ENCODE measurements around the gene YARS2.

DNA sequence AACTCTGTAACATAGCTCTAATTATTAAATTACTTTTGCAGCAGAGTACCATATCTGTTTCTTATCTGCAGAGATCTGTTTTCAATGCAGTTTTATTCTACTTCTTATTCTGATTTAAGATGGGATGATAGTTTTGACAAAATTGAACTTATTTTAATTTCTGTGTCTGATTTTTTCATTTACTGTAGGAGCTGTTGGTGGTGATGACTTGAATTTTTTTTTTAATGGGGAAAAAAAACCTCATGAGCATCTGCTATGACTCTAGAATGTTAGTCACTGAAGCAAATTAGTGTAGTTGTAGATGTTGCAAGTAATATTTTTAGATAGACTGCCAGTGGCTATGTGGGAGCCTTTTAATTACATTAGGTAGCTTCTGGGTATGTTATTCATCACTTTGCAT lies 53.2 kb downstream of the YARS2 start:
- TF ChIP-seq, protein P1, sequence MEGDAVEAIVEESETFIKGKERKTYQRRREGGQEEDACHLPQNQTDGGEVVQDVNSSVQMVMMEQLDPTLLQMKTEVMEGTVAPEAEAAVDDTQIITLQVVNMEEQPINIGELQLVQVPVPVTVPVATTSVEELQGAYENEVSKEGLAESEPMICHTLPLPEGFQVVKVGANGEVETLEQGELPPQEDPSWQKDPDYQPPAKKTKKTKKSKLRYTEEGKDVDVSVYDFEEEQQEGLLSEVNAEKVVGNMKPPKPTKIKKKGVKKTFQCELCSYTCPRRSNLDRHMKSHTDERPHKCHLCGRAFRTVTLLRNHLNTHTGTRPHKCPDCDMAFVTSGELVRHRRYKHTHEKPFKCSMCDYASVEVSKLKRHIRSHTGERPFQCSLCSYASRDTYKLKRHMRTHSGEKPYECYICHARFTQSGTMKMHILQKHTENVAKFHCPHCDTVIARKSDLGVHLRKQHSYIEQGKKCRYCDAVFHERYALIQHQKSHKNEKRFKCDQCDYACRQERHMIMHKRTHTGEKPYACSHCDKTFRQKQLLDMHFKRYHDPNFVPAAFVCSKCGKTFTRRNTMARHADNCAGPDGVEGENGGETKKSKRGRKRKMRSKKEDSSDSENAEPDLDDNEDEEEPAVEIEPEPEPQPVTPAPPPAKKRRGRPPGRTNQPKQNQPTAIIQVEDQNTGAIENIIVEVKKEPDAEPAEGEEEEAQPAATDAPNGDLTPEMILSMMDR (conservative IDR thresholded peaks at IDR 0.05; ENCODE audit: low read depth in 2 of 2): no peak
- TF ChIP-seq JUNB (IDR thresholded peaks at IDR 0.05; ENCODE audit: unreplicated experiment) (no peak), EZH2 (IDR thresholded peaks at IDR 0.05; ENCODE audit: low read depth, unreplicated experiment) (no peak), EZH2phosphoT487 (IDR thresholded peaks at IDR 0.05; ENCODE audit: unreplicated experiment) (no peak), POLR2AphosphoS5 (IDR thresholded peaks at IDR 0.05; ENCODE audit: low read depth) (no peak), STAT1 (IDR thresholded peaks at IDR 0.05; ENCODE audit: unreplicated experiment) (no peak), NANOG (IDR thresholded peaks at IDR 0.05; ENCODE audit: borderline replicate concordance) (no peak), CREB1 (CRISPR knock-in tag; IDR thresholded peaks at IDR 0.05; ENCODE audit: low read depth) (no peak), ZNF331 (CRISPR knock-in tag; IDR thresholded peaks at IDR 0.05; ENCODE audit: low read depth) (no peak), ZNF114 (CRISPR knock-in tag; IDR thresholded peaks at IDR 0.05) (no peak)
- TF ChIP-seq, protein P2, sequence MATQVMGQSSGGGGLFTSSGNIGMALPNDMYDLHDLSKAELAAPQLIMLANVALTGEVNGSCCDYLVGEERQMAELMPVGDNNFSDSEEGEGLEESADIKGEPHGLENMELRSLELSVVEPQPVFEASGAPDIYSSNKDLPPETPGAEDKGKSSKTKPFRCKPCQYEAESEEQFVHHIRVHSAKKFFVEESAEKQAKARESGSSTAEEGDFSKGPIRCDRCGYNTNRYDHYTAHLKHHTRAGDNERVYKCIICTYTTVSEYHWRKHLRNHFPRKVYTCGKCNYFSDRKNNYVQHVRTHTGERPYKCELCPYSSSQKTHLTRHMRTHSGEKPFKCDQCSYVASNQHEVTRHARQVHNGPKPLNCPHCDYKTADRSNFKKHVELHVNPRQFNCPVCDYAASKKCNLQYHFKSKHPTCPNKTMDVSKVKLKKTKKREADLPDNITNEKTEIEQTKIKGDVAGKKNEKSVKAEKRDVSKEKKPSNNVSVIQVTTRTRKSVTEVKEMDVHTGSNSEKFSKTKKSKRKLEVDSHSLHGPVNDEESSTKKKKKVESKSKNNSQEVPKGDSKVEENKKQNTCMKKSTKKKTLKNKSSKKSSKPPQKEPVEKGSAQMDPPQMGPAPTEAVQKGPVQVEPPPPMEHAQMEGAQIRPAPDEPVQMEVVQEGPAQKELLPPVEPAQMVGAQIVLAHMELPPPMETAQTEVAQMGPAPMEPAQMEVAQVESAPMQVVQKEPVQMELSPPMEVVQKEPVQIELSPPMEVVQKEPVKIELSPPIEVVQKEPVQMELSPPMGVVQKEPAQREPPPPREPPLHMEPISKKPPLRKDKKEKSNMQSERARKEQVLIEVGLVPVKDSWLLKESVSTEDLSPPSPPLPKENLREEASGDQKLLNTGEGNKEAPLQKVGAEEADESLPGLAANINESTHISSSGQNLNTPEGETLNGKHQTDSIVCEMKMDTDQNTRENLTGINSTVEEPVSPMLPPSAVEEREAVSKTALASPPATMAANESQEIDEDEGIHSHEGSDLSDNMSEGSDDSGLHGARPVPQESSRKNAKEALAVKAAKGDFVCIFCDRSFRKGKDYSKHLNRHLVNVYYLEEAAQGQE (IDR thresholded peaks at IDR 0.05; ENCODE audit: unreplicated experiment): no peak
- TF ChIP-seq, protein P3, sequence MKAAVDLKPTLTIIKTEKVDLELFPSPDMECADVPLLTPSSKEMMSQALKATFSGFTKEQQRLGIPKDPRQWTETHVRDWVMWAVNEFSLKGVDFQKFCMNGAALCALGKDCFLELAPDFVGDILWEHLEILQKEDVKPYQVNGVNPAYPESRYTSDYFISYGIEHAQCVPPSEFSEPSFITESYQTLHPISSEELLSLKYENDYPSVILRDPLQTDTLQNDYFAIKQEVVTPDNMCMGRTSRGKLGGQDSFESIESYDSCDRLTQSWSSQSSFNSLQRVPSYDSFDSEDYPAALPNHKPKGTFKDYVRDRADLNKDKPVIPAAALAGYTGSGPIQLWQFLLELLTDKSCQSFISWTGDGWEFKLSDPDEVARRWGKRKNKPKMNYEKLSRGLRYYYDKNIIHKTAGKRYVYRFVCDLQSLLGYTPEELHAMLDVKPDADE (IDR thresholded peaks at IDR 0.05): no peak
